Right atrium auricular region (tissue), 2 donors: ENCODE measurements around the gene ANGPTL1. TPM values are rescaled to one million over a fixed set of nuclear protein-coding genes. Genes with fewer than 3 reads are reported as not detected.

Experiments
- DNase-seq: peaks from one replicate; pipeline ENCODE4 v3.0.0-alpha.2; 2019; ENCODE audit warnings: low spot score
- H3K27ac ChIP-seq, 2 donors: fragments of 200-600 bp; sonication (generic); 1 replicate in 1 of 2; 2 replicates in 1 of 2; pipeline ENCODE4 v1.5.1; 2016 to 2019
- H3K27me3 ChIP-seq, 2 donors: fragments of 200-600 bp; sonication (generic); one replicate each; pipeline versions ENCODE4 v1.5.1 to v1.6.0; 2017 to 2019
- H3K36me3 ChIP-seq: fragments of 200-600 bp; sonication (generic); one replicate; pipeline ENCODE4 v1.5.1; 2016
- H3K4me1 ChIP-seq, 2 donors: fragments of 200-600 bp; sonication (generic); one replicate each; pipeline versions ENCODE4 v1.5.1 to v1.6.0; 2017 to 2019
- H3K4me3 ChIP-seq, 2 donors: fragments of 200-600 bp; sonication (generic); 1 replicate in 1 of 2; 2 replicates in 1 of 2; pipeline ENCODE4 v1.5.1; 2017 to 2019; ENCODE audit warnings: mild to moderate bottlenecking in 1 of 2, moderate library complexity in 1 of 2
- H3K9me3 ChIP-seq, 2 donors: fragments of 200-600 bp; sonication (generic); one replicate each; pipeline ENCODE4 v1.5.1; 2019
- CTCF ChIP-seq, 2 donors: fragments of 200-600 bp; sonication (generic); IDR thresholded peaks; one replicate each; pipeline ENCODE4 v1.5.1; 2019; ENCODE audit warnings: antibody characterized with exemption in 2 of 2
- total RNA-seq, 2 donors: library from RNA; depleted of rRNA; stranded (reverse); fragments of >200 nt; gene quantifications; one replicate each; pipeline ENCODE4 v1.1.0, GENCODE V29; 2016

ANGPTL1 gene
- total RNA-seq, 2 donors from 2014 or later = 19.0 to 29.6 TPM

- Histone ChIP-seq H3K9me3 (no peaks in the 10 kb centered on the region), H3K4me1 (no peaks in the 10 kb centered on the region), H3K4me3 (no peak overlapping the region), H3K27ac (no peak overlapping the region), H3K36me3 (no peaks in the 10 kb centered on the region), H3K27me3 (no peaks in the 10 kb centered on the region)
- DNase-seq = no peak
- no peak for TF ChIP-seq CTCF (IDR thresholded peaks at IDR 0.05)
These were observed 41.7 kb upstream of the ANGPTL1 start for GRCh38 chr1:178912597-178912996.

- no peak for DNase-seq
- H3K36me3 ChIP-seq = no peaks in the 10 kb centered on the region
- no peak overlapping the region for H3K27ac ChIP-seq
- no peak overlapping the region for H3K4me3 ChIP-seq
- no peak for TF ChIP-seq CTCF (IDR thresholded peaks at IDR 0.05)
- H3K9me3 ChIP-seq = no peaks in the 10 kb centered on the region
- H3K4me1 ChIP-seq = no peaks in the 10 kb centered on the region
- H3K27me3 ChIP-seq = no peaks in the 10 kb centered on the region
These were observed 39.1 kb upstream of the ANGPTL1 start for GRCh38 chr1:178910023-178910422.

GRCh38 chr1:178908358-178908757 is 37.5 kb upstream of the ANGPTL1 start:
- no peak for DNase-seq
- H3K4me1 ChIP-seq = no peaks in the 10 kb centered on the region
- no peak for TF ChIP-seq CTCF (IDR thresholded peaks at IDR 0.05)
- no peaks in the 10 kb centered on the region for H3K36me3 ChIP-seq
- no peaks in the 10 kb centered on the region for H3K27me3 ChIP-seq
- no peak overlapping the region for H3K27ac ChIP-seq
- no peak overlapping the region for H3K4me3 ChIP-seq
- H3K9me3 ChIP-seq = no peaks in the 10 kb centered on the region

- H3K27me3 ChIP-seq = no peaks in the 10 kb centered on the region
- no peaks in the 10 kb centered on the region for H3K36me3 ChIP-seq
- H3K27ac ChIP-seq = no peak overlapping the region
- TF ChIP-seq CTCF (IDR thresholded peaks at IDR 0.05) = no peak
- no peaks in the 10 kb centered on the region for H3K9me3 ChIP-seq
- no peak for DNase-seq
- H3K4me1 ChIP-seq = no peaks in the 10 kb centered on the region
- H3K4me3 ChIP-seq = no peak overlapping the region
These were observed 30.7 kb upstream of the ANGPTL1 start for GRCh38 chr1:178901482-178902125.

- H3K4me1 ChIP-seq = no peaks in the 10 kb centered on the region
- no peak overlapping the region for H3K4me3 ChIP-seq
- DNase-seq = no peak
- H3K9me3 ChIP-seq = no peaks in the 10 kb centered on the region
- H3K36me3 ChIP-seq = no peaks in the 10 kb centered on the region
- no peak overlapping the region for H3K27ac ChIP-seq
- H3K27me3 ChIP-seq = no peaks in the 10 kb centered on the region
- TF ChIP-seq CTCF (IDR thresholded peaks at IDR 0.05) = no peak
These were observed 28.5 kb upstream of the ANGPTL1 start for GRCh38 chr1:178899402-178899801.

- H3K4me3 ChIP-seq = no peak overlapping the region
- no peak overlapping the region for H3K27ac ChIP-seq
- H3K9me3 ChIP-seq = no peaks in the 10 kb centered on the region
- H3K36me3 ChIP-seq = no peaks in the 10 kb centered on the region
- no peaks in the 10 kb centered on the region for H3K4me1 ChIP-seq
- DNase-seq = no peak
- TF ChIP-seq CTCF (IDR thresholded peaks at IDR 0.05) = no peak
- H3K27me3 ChIP-seq = no peaks in the 10 kb centered on the region
These were observed 27.5 kb upstream of the ANGPTL1 start for GRCh38 chr1:178898401-178898800.
